Measurements from ENCODE around the gene GAS2L2.

GRCh38 chr17:35716173-35716572 lies 36.9 kb downstream of the GAS2L2 start:
- TF ChIP-seq CTCF (IDR thresholded peaks at IDR 0.05; ENCODE audit: poor library complexity) (no peak), EZH2phosphoT487 (IDR thresholded peaks at IDR 0.05; ENCODE audit: low read depth, severe bottlenecking, unreplicated experiment) (no peak)

All from hepatocyte (in vitro differentiated cells).